B cell (primary cell): ENCODE results near the gene ABCA7. TPM values are rescaled to one million over a fixed set of nuclear protein-coding genes. Genes with fewer than 3 reads are reported as not detected.

Experiments
- ATAC-seq: fragments of 200-7000 bp; cut with Tn5 transposase; one replicate; pipeline ENCODE4 v1.10.0; 2021; ENCODE audit warnings: low read depth, mild to moderate bottlenecking, moderate number of reproducible peaks, moderate library complexity
- CTCF ChIA-PET: fragments of 350-600 bp; sonication (Branson Sonifier 250); formaldehyde crosslinking; loops from one replicate; lab custom pipeline; 2021; ENCODE audit warnings: antibody characterized with exemption, inconsistent platforms; lab: Charles Lee
- POLR2A ChIA-PET: fragments of 350-600 bp; sonication (Branson Sonifier 250); formaldehyde crosslinking; loops from one replicate; lab custom pipeline; 2021; ENCODE audit warnings: antibody characterized with exemption; lab: Charles Lee
- DNase-seq: peaks from one replicate; pipeline ENCODE4 v3.0.0; 2013
- H2AFZ ChIP-seq: 2 replicates; pipeline ENCODE4 v1.6.1; 2012; ENCODE audit warnings: mild to moderate bottlenecking, low read depth, low read length; ENCODE audit not compliant: insufficient read depth, poor library complexity, severe bottlenecking
- H3K27ac ChIP-seq, 2 donors: 1 replicate in 1 of 2; 2 replicates in 1 of 2; pipeline ENCODE4 v1.5.1; 2012 to 2013; ENCODE audit warnings: low read length in 2 of 2, mild to moderate bottlenecking in 2 of 2, moderate library complexity in 1 of 2
- H3K27me3 ChIP-seq, 4 experiments: fragments of 200-600 bp in 1 of 4; sonication (generic) in 1 of 4; replicated peaks in 1 of 4; 1 replicate in 2 of 4; 2 replicates in 2 of 4; pipeline versions ENCODE4 v1.6.1 to v1.7.0; 2013 to 2016; ENCODE audit warnings: low read length in 3 of 4, mild to moderate bottlenecking in 2 of 4, mixed read lengths in 1 of 4, moderate library complexity in 1 of 4; ENCODE audit not compliant: insufficient read depth in 4 of 4, control insufficient read depth in 3 of 4; ENCODE audit errors: control extremely low read depth in 1 of 4
- H3K36me3 ChIP-seq, 2 experiments: replicated peaks in 1 of 2; 1 replicate in 1 of 2; 2 replicates in 1 of 2; pipeline versions ENCODE4 v1.6.1 to v1.7.1; 2013; ENCODE audit warnings: low read length in 1 of 2; ENCODE audit not compliant: insufficient read depth in 2 of 2, control insufficient read depth in 1 of 2; ENCODE audit errors: control extremely low read depth in 1 of 2, extremely low read depth in 1 of 2
- H3K4me1 ChIP-seq, 2 donors: fragments of 200-600 bp in 1 of 2; sonication (generic) in 1 of 2; 1 replicate in 1 of 2; 2 replicates in 1 of 2; pipeline versions ENCODE4 v1.5.1 to v1.6.1; 2013 to 2017; ENCODE audit warnings: low read length in 2 of 2; ENCODE audit not compliant: control insufficient read depth in 2 of 2, insufficient read depth in 2 of 2
- H3K4me2 ChIP-seq: replicated peaks from 2 replicates; pipeline ENCODE3; 2012; ENCODE audit warnings: mild to moderate bottlenecking, low read depth, low read length; ENCODE audit not compliant: poor library complexity, severe bottlenecking
- H3K4me3 ChIP-seq, 5 experiments: fragments of 200-600 bp in 1 of 5; sonication (generic) in 1 of 5; 1 replicate in 3 of 5; 2 replicates in 2 of 5; pipeline versions ENCODE4 v1.5.1 to v1.7.0; 2011 to 2016; ENCODE audit warnings: low read length in 4 of 5, mild to moderate bottlenecking in 4 of 5, low read depth in 2 of 5, control low read depth in 1 of 5, moderate library complexity in 1 of 5; ENCODE audit not compliant: insufficient read depth in 1 of 5; ENCODE audit errors: control extremely low read depth in 1 of 5, extremely low read depth in 1 of 5
- H3K79me2 ChIP-seq: fragments of 200-600 bp; sonication (generic); one replicate; pipeline ENCODE4 v1.6.0; 2016; ENCODE audit warnings: low read length; ENCODE audit not compliant: control insufficient read depth, insufficient read depth
- H3K9ac ChIP-seq: fragments of 200-600 bp; sonication (generic); 2 replicates; pipeline ENCODE4 v1.6.1; 2017; ENCODE audit warnings: mild to moderate bottlenecking, low read length, moderate library complexity
- H3K9me3 ChIP-seq, 3 donors: one replicate each; pipeline versions ENCODE4 v1.6.1 to v1.7.1; 2013; ENCODE audit warnings: low read length in 2 of 3; ENCODE audit not compliant: control insufficient read depth in 2 of 3, insufficient read depth in 1 of 3; ENCODE audit errors: control extremely low read depth in 1 of 3
- H4K20me1 ChIP-seq: 2 replicates; pipeline ENCODE4 v1.6.0; 2012; ENCODE audit warnings: mild to moderate bottlenecking, low read length; ENCODE audit not compliant: insufficient read depth, control insufficient read depth, poor library complexity, severe bottlenecking
- H3K27ac Mint-ChIP-seq: one replicate; pipeline ENCODE4 v1.8.0; 2021; ENCODE audit warnings: mixed read lengths
- H3K27me3 Mint-ChIP-seq: one replicate; pipeline ENCODE4 v1.8.0; 2021; ENCODE audit warnings: mixed read lengths
- H3K4me1 Mint-ChIP-seq: one replicate; pipeline ENCODE4 v1.8.0; 2021; ENCODE audit warnings: mixed read lengths
- H3K4me3 Mint-ChIP-seq: one replicate; pipeline ENCODE4 v1.8.0; 2021; ENCODE audit warnings: mixed read lengths
- H3K9me3 Mint-ChIP-seq: one replicate; pipeline ENCODE4 v1.8.0; 2022; ENCODE audit warnings: mixed read lengths; ENCODE audit not compliant: insufficient read depth
- CTCF ChIP-seq: fragments of 200-600 bp; IDR thresholded peaks from one replicate; pipeline ENCODE4 v1.8.0; 2022; ENCODE audit warnings: antibody characterized with exemption, mild to moderate bottlenecking
- EZH2 ChIP-seq: IDR thresholded peaks from 2 replicates; pipeline ENCODE4 v1.6.1; 2012; ENCODE audit warnings: borderline replicate concordance, low read depth, mild to moderate bottlenecking, moderate library complexity, low read length; ENCODE audit not compliant: insufficient read depth, poor library complexity, severe bottlenecking
- WGBS: methylation state at CpG from one replicate; pipeline ENCODE4 v1.1.5; 2013; ENCODE audit warnings: missing lambda C conversion rate; ENCODE audit not compliant: insufficient coverage; 5-methylcytosine and 5-hydroxymethylcytosine counted together
- intact Hi-C: fragments of 100-400 bp; cut with micrococcal nuclease; formaldehyde crosslinking; loops from one replicate; pipeline ENCODE4 v1.10.0; 2022
- polyA plus RNA-seq: library from polyadenylated mRNA; depleted of rRNA; stranded (reverse); fragments of >200 nt; gene quantifications from 2 replicates; pipeline ENCODE4 v1.2.3, GENCODE V29; 2012
- total RNA-seq, 2 donors: library from RNA; stranded (reverse); fragments of 120-200 nt in 1 of 2; gene quantifications; 1 replicate in 1 of 2; 2 replicates in 1 of 2; pipeline versions ENCODE4 v1.2.3 to v1.2.4, GENCODE V29; 2013 to 2022

ABCA7 gene
- total and polyA plus RNA-seq, 2 donors (not counting 1 experiment from before 2014, with no cell fraction given): 192 to 281 TPM

GRCh38 chr19:1026783-1027649 is 12.9 kb upstream of the ABCA7 start:
- H3K27ac Mint-ChIP-seq: peak overlapping the region; percentile 91
- peaks cover 24% of the 10 kb centered on the region for H3K4me1 Mint-ChIP-seq
- TF ChIP-seq CTCF (no peak), EZH2 (no peak)
- H3K9ac ChIP-seq: peak overlapping the region; percentile 87
- H3K36me3 ChIP-seq: peaks cover 0 to 21% of the 10 kb centered on the region in 2 experiments
- ChIA-PET CTCF (interaction anchor here (1.2 to 3.9 kb wide), 11 partner anchors 9 to 217 kb away, joined by 3 to 16 read pairs (median 9); partner anchors contain the start of genes ABCA7, ARHGAP45 and WDR18), POLR2A (interaction anchor here (0.5 to 6.9 kb wide), 19 partner anchors 8 to 302 kb away, joined by 3 to 91 read pairs (median 5); partner anchors contain the start of genes ABCA7, ARHGAP45, CIRBP and WDR18)
- H3K27me3 Mint-ChIP-seq: no peaks in the 10 kb centered on the region
- peak overlapping the region; percentile 60 to 99 (median 87) for H3K4me3 ChIP-seq
- no peaks in the 10 kb centered on the region for H3K9me3 ChIP-seq
- peak overlapping the region; percentile 91 for H3K4me2 ChIP-seq
- no peaks in the 10 kb centered on the region for H3K9me3 Mint-ChIP-seq
- peaks cover 52% of the 10 kb centered on the region for H4K20me1 ChIP-seq
- peak overlapping the region; percentile 94 for H3K4me3 Mint-ChIP-seq
- DNase-seq (peak; percentile 82), ATAC-seq (peak; percentile 31)
- 0% methylated on average over 26 of the region's 36 CpGs for WGBS
- H3K79me2 ChIP-seq: peaks cover 52% of the 10 kb centered on the region
- no peaks in the 10 kb centered on the region for H3K27me3 ChIP-seq
- peak overlapping the region; percentile 72 to 85 for H3K27ac ChIP-seq
- intact Hi-C loops: loop anchor here (10.0 kb wide), 1 partner anchor 218 kb away; the partner anchor contains the start of genes ATP5F1D and MIDN
- peaks cover 16 to 31% of the 10 kb centered on the region in 2 donors for H3K4me1 ChIP-seq
- H2AFZ ChIP-seq: peak overlapping the region; percentile 78
